NCI-H2081 (cell line): ENCODE results near the gene VPS35L.

Experiments used
- DNase-seq, 2 experiments: peaks; one replicate each; lab custom pipeline; 2025; lab: John Stamatoyannopoulos, UW

VPS35L gene

GRCh38 chr16:19748389-19749168 is 193.1 kb downstream of the VPS35L start:
- DNase-seq = no peak

- no peak for DNase-seq
Observed at GRCh38 chr16:19749571-19750080, 194.1 kb downstream of the VPS35L start.
